Fibroblast of skin of abdomen (primary cell): ENCODE data around the gene GAA.
"Not testable (repeated sequence)": the region's sequence is repeated elsewhere in the genome, so short reads cannot be mapped to it uniquely, and the experiment has no call there.

Experiments used
- DNase-seq: peaks from one replicate; pipeline ENCODE4 v3.0.0-alpha.2; 2013

The GAA gene

DNA sequence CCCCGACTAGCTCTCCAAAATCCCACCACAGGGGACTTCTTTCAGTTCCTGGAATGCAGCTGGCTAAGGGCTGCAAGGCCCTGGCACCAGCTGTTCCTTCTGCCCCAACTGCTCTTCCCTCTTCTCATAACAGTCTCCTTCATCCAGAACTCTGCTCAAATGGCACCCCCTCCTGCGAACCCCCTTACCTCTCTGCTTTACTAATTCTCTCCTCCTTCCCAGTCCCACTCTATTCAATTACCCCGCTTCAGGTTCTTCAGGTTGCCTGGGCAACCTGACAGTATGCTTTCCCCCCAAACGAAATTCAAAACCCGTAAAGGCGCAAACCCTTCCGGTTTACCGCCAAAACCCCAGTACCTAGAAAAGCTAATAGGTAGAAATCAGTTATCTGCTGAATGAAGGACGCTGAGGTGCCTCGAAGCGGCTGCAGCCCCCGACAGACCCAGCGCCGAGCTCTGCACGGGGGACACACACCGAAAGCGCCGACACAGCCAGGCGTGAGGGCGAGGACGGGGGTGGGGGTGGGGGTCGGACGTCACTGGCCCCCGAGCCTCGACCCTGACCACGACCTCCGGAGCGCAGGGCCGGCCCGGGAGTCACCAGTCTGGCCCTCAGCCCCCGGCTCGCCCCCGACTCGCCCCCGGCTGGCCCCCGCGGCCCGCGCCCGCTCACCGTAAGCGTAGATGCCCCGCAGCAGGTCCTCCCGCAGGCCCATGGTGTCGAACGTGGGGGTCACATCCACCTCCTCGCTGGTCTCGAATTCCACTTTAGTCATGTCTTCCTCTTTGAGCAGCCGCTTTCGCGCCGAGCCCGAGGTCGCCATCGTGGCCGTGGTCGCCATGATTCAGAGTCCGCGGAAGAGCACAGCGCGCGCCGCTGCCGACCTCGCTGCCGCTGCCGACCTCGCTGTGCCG lies 45.0 kb downstream of the GAA start:
- no peak for DNase-seq

DNA sequence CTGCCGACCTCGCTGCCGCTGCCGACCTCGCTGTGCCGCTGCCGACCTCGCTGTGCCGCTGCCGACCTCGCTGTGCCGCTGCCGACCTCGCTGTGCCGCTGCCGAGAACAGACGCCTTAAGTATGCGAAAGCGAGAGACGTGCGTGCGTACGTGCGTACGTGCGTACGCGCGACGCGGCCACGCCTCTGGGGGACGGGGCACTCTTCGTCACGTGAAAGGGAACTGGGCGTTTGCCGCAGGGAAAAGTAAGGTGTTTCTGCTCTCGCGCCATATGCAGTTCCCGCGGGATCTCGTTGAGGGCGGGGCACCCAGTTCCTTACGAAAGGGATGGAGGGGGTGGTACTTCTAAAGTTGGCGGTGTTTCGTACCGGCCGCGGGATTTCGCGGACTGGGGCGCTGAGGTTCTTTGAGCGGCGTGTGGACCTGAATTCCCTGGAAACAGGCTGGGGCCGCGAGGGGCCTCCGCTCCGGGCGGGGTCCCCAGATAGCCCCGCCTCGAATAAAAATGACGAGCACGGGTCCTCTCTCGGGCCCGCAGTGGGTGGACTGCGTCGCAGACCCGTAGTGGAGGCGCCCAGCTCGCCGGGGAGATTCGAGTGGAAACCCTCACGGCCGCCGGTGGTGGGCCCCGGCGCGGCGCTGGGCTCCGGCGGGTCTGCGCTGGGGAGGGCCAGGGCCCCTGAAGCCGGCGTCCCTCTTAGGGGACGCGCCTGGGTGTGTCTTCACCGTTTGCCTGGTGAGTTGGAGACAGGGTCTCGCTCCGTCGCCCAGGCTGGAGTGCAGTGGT lies 45.8 kb downstream of the GAA start, which contains the start of gene EIF4A3:
TSS of gene EIF4A3 (minus strand) at position 94 of the 788 bp plus-strand sequence. CDS start 167 bp downstream, outside the sequence.
- peak; percentile 99 for DNase-seq

- peak; percentile 73 for DNase-seq
These were observed 50.0 kb downstream of the GAA start for GRCh38 chr17:80151333-80151732.

- DNase-seq: peak; percentile 43
These were observed 50.8 kb downstream of the GAA start for GRCh38 chr17:80152081-80152702.

DNA sequence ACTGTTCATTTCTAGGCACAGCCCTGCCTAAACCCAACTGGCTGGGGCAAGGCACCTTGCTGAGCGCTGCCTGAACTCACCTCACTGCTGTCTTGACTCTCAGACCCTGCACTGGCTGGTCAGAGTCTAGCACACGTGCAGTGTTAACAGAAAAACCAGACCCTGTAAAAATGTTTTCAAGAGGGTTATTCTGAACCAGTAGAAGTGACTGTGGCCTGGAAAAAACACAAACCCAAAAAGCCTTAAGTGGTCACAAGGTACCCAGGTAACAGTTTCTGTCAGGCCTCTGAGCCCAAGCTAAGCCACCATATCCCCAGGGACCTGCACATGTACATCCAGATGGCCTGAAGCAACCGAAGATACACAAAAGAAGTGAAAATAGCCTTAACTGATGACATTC lies 51.6 kb downstream of the GAA start:
- no peak for DNase-seq

DNA sequence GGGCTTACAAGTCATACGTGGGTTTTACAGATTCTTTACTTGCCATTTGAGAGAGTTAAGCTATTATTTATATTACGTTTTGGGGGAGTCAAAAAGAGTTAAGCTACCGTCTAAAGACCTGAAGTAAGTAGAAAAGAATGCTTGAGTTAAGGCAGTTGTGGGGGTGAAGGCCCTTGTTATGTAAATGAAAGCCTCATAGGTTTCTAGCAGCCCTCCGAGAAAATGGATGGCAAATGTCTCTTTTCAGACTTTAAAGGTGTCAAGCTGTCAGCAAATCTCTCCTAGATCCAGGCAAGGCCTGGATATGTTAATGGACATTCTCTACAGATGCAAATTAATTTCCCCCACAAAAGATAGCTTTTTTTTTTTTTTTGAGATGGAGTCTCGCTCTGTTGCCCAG lies 52.8 kb downstream of the GAA start:
- DNase-seq: no peak

GRCh38 chr17:80155600-80155999 lies 54.2 kb downstream of the GAA start:
- not testable (repeated sequence) for DNase-seq

GRCh38 chr17:80158846-80159245 lies 57.5 kb downstream of the GAA start:
- no peak for DNase-seq

- DNase-seq: no peak
These were observed 59.2 kb downstream of the GAA start for GRCh38 chr17:80160536-80160935.

DNA sequence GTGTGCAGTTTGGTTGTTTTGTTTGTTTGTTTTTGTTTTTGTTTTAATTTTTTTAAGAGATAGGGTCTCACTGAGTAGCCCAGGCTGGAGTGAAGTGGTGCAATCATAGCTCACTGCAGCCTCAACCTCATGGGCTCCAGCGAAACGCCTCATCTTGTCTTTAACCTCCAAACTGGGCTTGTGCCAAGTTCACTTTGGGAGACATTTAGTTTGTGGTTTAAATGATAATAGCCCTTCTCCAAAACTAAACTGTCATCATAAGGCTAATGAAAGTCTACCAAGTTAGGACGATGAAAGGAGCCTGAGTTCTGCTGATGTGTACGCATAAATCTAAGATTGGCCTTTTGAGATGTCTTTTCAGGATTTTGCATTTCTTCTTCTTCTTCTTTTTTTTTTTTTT lies 62.0 kb downstream of the GAA start:
- no peak for DNase-seq

GRCh38 chr17:80164185-80164584 lies 62.8 kb downstream of the GAA start:
- no peak for DNase-seq

DNA sequence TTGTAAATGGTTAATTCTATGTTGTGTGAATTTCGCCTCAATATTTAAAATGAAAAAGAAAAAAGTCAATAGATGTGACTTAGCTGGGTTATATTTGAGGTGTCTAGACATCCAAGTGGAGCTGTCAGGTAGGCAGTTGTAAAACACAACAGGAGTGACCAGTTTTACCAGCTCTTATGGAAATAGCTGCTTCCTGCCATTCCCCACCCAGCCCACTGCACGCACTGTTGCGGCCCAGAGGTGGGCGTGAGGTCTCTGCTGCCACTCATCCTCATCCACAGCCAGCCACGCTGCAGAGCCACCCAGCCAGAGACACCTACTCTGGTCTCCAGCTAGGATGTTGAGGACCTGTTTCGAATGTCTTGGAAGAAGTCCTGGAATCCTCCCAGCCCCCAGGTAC lies 65.1 kb downstream of the GAA start:
- no peak for DNase-seq

DNA sequence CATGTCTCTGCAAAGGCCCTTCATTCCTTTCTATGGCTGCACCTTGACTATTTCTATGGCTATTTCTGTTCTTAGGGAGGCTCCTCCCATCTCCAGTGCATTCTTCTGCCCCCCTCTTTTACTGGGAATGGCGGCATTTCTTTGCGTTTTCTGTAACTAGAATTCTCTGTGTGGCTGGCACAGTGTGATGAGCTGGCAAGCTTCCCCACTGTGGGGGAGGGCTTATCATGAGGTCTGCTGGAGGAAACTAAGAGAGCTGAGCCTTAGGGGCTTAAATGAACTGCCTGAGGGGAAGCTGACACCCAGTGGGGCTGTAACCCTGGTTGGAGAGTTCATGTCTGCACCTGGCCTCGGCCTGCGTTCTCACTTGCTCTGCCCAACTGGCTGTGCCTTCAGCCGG lies 67.0 kb downstream of the GAA start:
- DNase-seq: no peak

- DNase-seq: no peak
These were observed 67.7 kb downstream of the GAA start for GRCh38 chr17:80169107-80169506.
